Activated gamma-delta T cell treated with Interleukin-2 at 50 U/mL for 16 hours (primary cell): ENCODE measurements around the gene CDADC1.
"Not testable (repeated sequence)": the region's sequence is repeated elsewhere in the genome, so short reads cannot be mapped to it uniquely, and the experiment has no call there.

Experiments
- DNase-seq: peaks from one replicate; pipeline ENCODE4 v3.0.0-alpha.2; 2020

Gene CDADC1

DNA sequence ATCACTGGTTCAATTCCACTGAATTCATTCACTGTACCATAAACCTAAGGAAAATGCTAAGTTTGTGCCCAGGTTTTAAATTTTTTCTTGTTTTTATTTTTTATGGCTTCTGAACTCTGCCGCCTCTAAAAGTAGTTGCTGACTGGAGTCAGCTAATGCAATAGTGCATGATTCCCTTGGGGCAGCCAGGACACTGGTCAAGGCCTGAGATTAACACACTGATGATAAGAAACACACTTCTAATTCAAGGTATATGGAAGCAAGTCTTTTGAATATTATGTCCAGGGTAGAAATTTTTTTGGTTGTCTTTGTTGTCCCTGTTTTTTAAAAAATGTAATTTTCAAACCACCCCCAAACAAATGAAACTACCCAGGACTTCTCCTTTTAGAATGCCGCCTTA is 72.2 kb downstream of the CDADC1 start:
- DNase-seq: no peak

DNA sequence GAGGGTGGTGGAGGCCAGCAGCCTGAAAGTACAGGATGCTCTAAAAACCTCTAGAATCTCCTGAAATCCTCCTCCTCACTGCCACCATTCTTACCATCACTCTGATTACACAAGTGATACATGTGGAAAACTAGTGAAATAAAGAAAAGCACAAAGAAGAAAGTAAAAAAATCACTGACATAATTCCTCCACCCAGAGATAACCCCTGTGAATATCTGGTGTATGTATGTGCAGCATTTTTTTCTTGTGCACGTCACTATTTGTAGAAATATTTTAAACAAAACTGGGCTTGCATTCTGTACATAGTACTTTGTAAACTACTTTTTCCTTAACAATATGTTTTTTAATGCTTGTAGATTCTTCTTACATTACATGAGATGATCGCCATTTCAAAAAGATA is 73.2 kb downstream of the CDADC1 start:
- no peak for DNase-seq

DNA sequence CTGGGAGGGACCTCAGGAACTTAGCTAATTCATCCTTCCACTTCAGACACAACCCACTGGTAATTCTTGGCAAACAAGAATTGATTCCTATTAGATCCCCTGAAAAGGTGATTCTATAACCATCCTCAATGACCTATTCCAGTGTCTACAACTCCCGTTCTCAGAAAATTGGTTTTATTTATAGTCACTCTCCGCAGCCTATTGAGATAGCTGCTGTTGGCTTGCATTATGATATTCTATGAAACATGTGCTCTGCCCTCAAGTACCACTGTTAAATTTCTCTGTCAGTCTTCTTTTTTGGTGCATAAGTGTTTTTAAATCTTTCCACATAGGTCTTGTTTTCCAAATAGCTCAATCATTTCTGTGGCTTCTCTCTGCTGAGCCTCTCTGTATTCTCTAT is 75.0 kb downstream of the CDADC1 start:
- no peak for DNase-seq

GRCh38 chr13:49323344-49323743 is 75.6 kb downstream of the CDADC1 start:
- DNase-seq: no peak

DNA sequence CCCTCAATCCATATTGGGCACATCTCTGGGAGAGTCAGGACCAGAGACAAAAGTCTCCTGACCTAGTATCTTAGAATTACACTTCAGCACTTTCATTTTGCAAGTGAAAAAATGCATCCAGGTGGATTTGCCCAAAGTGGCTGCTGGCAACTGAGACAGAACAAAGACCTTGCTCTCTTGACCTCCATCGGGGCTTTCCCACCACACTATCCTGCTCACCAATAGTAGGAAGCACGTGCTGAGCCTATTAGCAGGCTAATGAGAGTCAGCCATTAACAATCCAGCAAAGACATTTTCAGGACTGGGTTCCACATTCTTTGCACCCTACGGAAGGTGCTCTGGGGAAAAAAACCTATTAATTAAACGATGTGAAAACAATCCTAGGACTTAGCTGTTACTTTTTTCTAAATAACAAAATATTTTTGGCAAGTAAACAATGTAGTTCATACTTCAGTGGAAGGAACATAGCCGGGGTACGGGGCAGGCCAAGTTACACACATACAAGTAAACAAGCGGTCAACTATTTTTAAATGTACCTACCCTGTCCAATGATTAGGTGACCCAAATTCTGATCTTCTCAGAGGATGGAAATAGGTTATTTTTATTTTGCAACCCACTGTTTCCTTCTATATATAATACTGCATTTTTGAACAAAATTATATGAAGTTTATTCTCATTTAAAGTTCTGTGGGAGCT is 78.6 kb downstream of the CDADC1 start:
- no peak for DNase-seq

DNA sequence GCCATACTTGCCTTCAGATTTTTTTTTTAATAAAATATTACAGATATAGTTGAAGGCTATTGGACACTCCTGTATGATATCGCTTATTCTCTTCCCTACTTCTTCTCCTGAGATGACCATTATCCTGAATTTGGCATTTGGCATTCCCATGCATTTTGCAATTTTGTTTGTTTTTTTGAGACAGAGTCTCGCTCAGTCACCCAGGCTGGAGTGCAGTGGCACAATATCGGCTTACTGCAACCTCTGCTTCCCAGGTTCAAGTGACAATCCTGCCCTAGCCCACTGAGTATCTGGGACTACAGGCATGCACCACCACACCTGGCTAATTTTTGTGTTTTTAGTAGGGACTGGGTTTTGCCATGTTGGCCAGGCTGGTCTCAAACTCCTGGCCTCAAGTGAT is 79.4 kb downstream of the CDADC1 start:
- DNase-seq: not testable (repeated sequence)

- DNase-seq: no peak
These were observed 82.3 kb downstream of the CDADC1 start for GRCh38 chr13:49329831-49330545.

- DNase-seq: no peak
These were observed 82.8 kb downstream of the CDADC1 start for GRCh38 chr13:49330546-49330864.

- DNase-seq: no peak
These were observed 88.9 kb downstream of the CDADC1 start for GRCh38 chr13:49336655-49337054.

GRCh38 chr13:49340161-49340560 is 92.4 kb downstream of the CDADC1 start:
- DNase-seq: no peak

GRCh38 chr13:49341517-49341916 is 93.8 kb downstream of the CDADC1 start:
- DNase-seq: no peak

DNA sequence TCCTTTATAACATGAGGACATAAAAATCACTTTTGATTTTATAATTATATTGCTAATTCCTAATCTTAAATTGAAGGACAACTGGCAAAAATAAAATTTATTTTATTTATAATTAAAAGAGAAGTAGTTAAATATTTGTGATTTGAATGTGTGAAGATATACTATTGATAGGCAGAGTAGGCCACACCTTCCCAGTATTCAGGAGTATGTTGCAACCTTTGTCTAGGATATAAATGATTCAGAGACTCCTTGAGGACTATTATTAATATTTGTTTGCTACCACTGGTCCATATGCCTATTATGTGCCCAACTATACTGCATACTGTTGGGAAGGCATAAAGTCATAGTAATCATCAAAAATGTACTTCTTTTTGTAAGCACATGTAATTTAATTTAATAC is 94.2 kb downstream of the CDADC1 start:
- DNase-seq: no peak

- DNase-seq: no peak
These were observed 94.7 kb downstream of the CDADC1 start for GRCh38 chr13:49342454-49342853.
